Progenitor cell of endocrine pancreas (in vitro differentiated cells): ENCODE results near the gene LGR6. TPM values are rescaled to one million over a fixed set of nuclear protein-coding genes. Genes with fewer than 3 reads are reported as not detected.
A peak's percentile ranks its signal among the peaks of the same experiment; 100 is the strongest.

Source experiments
- DNase-seq: peaks from one replicate; pipeline ENCODE4 v3.0.0; 2021; ENCODE audit warnings: low spot score; ENCODE audit not compliant: unreplicated experiment
- H3K27ac Mint-ChIP-seq: 2 replicates; pipeline ENCODE4 v1.8.0; 2021; ENCODE audit warnings: mild to moderate bottlenecking, moderate library complexity, mixed read lengths
- H3K27me3 Mint-ChIP-seq: 2 replicates; pipeline ENCODE4 v1.8.0; 2021; ENCODE audit warnings: mixed read lengths
- H3K36me3 Mint-ChIP-seq: 2 replicates; pipeline ENCODE4 v1.8.0; 2022; ENCODE audit warnings: mixed read lengths; ENCODE audit not compliant: insufficient read depth
- H3K4me1 Mint-ChIP-seq: 2 replicates; pipeline ENCODE4 v1.8.0; 2021; ENCODE audit warnings: low read depth, mixed read lengths
- H3K4me3 Mint-ChIP-seq: 2 replicates; pipeline ENCODE4 v1.8.0; 2021; ENCODE audit warnings: low read depth, mild to moderate bottlenecking, moderate library complexity, mixed read lengths
- H3K9me3 Mint-ChIP-seq: 2 replicates; pipeline ENCODE4 v1.8.0; 2021; ENCODE audit warnings: low read depth, mixed read lengths
- CTCF ChIP-seq: fragments of 200-600 bp; sonication (generic); IDR thresholded peaks from one replicate; pipeline ENCODE4 v1.5.0; 2021; ENCODE audit warnings: antibody characterized with exemption, mild to moderate bottlenecking; ENCODE audit not compliant: unreplicated experiment
- total RNA-seq: library from RNA; stranded (reverse); gene quantifications from 2 replicates; pipeline ENCODE4 v1.2.1, GENCODE V29; 2021

The LGR6 gene
- total RNA-seq, 1 donor from 2014 or later = 0.50 TPM

DNA sequence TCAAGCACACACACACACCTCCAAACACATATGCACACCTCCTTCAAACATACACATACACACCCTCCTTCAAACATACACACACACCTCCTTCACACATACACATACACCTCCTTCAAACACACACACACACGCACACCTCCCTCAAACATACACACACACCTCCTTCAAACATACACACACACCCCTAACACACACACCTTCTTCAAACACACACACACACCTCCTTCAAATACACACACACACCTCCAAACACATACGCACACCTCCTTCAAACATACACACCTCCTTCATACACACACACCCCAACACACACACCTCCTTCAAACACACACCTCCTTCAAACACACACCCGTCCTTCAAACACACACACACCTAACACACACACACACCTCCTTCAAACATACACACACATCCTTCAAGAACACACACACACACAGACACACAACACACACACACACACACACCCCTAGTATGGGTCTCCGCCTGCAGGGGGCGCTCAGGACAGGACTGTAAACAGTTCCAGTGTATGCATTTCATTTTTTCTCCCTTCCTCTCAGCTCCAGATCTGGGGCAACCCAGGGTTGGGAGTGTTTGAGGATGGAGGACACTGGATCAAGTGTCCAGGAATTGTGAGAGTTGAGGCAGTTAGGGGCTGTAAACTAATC, 12.1 kb downstream of the LGR6 start:
- peak; percentile 16 for TF ChIP-seq CTCF
- Mint-ChIP-seq H3K27me3 (peaks cover 27% of the 10 kb centered on the region), H3K27ac (no peak overlapping the region), H3K4me1 (no peaks in the 10 kb centered on the region), H3K36me3 (no peaks in the 10 kb centered on the region), H3K9me3 (no peaks in the 10 kb centered on the region), H3K4me3 (no peak overlapping the region)
- DNase-seq = no peak

DNA sequence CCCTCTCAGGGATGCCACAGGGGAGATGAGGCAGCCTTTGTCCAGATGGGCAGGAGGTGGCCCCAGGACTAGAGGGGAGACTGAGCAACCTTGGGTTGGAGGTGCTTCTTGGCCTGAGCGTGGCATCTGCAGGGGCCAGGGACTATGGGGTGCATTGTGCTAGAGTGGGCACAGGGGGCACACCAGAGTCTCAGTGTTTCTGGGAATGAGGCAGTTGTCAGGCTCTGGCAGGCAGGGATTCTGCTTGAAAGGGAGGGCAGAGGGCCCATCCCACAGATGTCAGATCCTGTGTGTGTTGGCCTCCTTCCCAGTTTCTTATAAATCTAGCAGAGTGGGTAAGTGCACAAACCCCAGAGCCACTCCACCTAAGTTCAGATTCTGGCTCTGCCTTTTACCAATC, 13.7 kb downstream of the LGR6 start:
- Mint-ChIP-seq H3K9me3 (no peaks in the 10 kb centered on the region), H3K4me3 (no peak overlapping the region), H3K27me3 (peaks cover 27% of the 10 kb centered on the region), H3K36me3 (no peaks in the 10 kb centered on the region), H3K27ac (no peak overlapping the region), H3K4me1 (no peaks in the 10 kb centered on the region)
- TF ChIP-seq CTCF = peak; percentile 19
- no peak for DNase-seq

GRCh38 chr1:202208351-202208857, 14.8 kb downstream of the LGR6 start:
- H3K36me3 Mint-ChIP-seq = no peaks in the 10 kb centered on the region
- DNase-seq = no peak
- no peaks in the 10 kb centered on the region for H3K4me1 Mint-ChIP-seq

DNA sequence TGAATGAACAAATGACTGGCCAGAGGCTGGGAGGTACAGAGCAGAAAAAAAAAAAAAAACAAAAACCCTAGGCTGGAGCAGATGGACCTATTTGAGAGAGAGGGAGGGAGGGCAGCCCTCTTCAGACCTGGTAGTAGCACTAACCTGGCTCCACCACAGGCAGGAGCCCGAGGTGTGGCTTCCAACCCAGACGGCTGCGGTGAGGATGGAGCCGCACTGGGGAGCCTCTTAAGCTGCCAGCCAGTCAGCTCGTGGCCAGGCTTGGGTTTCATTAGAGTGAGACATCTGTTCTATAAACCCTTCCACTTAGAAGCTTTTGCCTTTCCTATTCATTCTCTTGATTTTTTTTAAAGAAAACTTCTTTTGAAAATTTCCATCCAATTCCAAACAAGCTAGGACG, 16.8 kb downstream of the LGR6 start:
- H3K27ac Mint-ChIP-seq = no peak overlapping the region
- H3K36me3 Mint-ChIP-seq = no peaks in the 10 kb centered on the region

More at GRCh38 chr1:202208351-202208857, 14.8 kb downstream of the LGR6 start:
- H3K4me3 Mint-ChIP-seq = no peak overlapping the region
- no peaks in the 10 kb centered on the region for H3K9me3 Mint-ChIP-seq
- no peak for TF ChIP-seq CTCF
- H3K27ac Mint-ChIP-seq = no peak overlapping the region
- peaks cover 35% of the 10 kb centered on the region for H3K27me3 Mint-ChIP-seq

DNA sequence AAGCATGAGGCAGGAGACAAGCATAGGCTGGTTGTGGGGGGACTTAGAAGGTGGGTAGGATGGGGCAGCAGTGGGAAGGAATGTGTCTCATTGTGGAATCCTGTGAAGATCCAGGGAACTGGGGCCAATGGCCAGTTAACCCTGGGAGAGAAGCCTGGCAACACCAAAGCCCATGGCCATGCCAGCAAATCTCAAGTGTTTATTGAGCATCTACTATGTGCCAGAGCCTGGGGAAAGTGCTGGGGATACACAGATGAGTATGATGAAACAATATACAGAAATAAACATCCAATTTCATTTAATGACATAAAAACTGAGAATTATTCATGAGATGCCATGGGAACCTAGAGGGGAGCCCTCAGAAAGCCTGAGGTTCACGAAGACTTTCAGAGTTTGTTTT, 17.4 kb downstream of the LGR6 start:
- H3K4me3 Mint-ChIP-seq = no peak overlapping the region
- no peak for DNase-seq
- H3K4me1 Mint-ChIP-seq = peaks cover 5% of the 10 kb centered on the region
- H3K36me3 Mint-ChIP-seq = no peaks in the 10 kb centered on the region
- H3K27me3 Mint-ChIP-seq = peaks cover 58% of the 10 kb centered on the region
- H3K9me3 Mint-ChIP-seq = no peaks in the 10 kb centered on the region
- no peak for TF ChIP-seq CTCF
- H3K27ac Mint-ChIP-seq = no peak overlapping the region

More for the DNA sequence above, 16.8 kb downstream of the LGR6 start:
- Mint-ChIP-seq H3K4me1 (peaks cover 5% of the 10 kb centered on the region), H3K4me3 (no peak overlapping the region), H3K9me3 (no peaks in the 10 kb centered on the region), H3K27me3 (peaks cover 52% of the 10 kb centered on the region)
- no peak for TF ChIP-seq CTCF
- DNase-seq = no peak
